PC-9 (cell line): ENCODE measurements around the gene IL2RA.

ENCODE experiments used
- EZH2 ChIP-seq: fragments of 200-600 bp; sonication (generic); IDR thresholded peaks from 2 replicates; pipeline ENCODE4 v1.8.0; 2017; ENCODE audit warnings: antibody characterized with exemption, low read depth
- TF ChIP-seq, protein P1 (sequence below): fragments of 200-600 bp; sonication (generic); conservative IDR thresholded peaks from 2 replicates; pipeline ENCODE4 v1.6.1; 2017; ENCODE audit warnings: mixed run types, antibody characterized with exemption, mild to moderate bottlenecking, moderate library complexity

GRCh38 chr10:6098156-6098555 lies 36.0 kb upstream of the IL2RA start:
- TF ChIP-seq, protein P1, sequence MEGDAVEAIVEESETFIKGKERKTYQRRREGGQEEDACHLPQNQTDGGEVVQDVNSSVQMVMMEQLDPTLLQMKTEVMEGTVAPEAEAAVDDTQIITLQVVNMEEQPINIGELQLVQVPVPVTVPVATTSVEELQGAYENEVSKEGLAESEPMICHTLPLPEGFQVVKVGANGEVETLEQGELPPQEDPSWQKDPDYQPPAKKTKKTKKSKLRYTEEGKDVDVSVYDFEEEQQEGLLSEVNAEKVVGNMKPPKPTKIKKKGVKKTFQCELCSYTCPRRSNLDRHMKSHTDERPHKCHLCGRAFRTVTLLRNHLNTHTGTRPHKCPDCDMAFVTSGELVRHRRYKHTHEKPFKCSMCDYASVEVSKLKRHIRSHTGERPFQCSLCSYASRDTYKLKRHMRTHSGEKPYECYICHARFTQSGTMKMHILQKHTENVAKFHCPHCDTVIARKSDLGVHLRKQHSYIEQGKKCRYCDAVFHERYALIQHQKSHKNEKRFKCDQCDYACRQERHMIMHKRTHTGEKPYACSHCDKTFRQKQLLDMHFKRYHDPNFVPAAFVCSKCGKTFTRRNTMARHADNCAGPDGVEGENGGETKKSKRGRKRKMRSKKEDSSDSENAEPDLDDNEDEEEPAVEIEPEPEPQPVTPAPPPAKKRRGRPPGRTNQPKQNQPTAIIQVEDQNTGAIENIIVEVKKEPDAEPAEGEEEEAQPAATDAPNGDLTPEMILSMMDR = no peak
- no peak for TF ChIP-seq EZH2
